GM12864 (cell line): ENCODE results near the gene TEX22.

ENCODE experiments used
- DNase-seq: peaks from one replicate; pipeline ENCODE4 v3.0.0-alpha.2; 2011; ENCODE audit warnings: low read depth
- H3K4me3 ChIP-seq: 2 replicates; pipeline ENCODE4 v1.5.1; 2011; ENCODE audit warnings: mild to moderate bottlenecking, low read depth, low read length, control low read depth
- TF ChIP-seq, protein P1 (sequence below): IDR thresholded peaks from 2 replicates; pipeline ENCODE4 v1.5.1; 2011; ENCODE audit warnings: low read depth, mild to moderate bottlenecking, moderate library complexity, low read length, control low read depth, inconsistent platforms; ENCODE audit errors: missing control alignments

TEX22 gene

DNA sequence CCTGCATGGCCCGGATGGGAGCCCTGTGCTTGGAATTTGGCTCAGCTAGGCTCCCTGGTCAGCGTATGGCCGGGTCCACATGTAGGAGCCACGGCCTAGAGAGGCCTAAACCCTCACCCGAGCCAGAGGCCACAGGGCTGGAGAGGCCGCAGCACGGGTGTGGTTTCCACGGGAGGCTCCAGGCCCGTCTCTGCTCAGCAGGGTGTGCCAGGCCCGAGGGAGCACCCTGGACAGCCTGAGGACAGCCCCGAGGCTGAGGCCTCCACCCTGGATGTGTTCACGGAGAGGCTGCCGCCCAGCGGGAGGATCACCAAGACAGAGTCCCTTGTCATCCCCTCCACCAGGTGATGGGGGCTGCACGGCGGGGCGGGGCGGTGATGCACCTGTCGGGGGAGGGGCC, 17.6 kb upstream of the TEX22 start:
- DNase-seq, result no peak
- TF ChIP-seq, protein P1, sequence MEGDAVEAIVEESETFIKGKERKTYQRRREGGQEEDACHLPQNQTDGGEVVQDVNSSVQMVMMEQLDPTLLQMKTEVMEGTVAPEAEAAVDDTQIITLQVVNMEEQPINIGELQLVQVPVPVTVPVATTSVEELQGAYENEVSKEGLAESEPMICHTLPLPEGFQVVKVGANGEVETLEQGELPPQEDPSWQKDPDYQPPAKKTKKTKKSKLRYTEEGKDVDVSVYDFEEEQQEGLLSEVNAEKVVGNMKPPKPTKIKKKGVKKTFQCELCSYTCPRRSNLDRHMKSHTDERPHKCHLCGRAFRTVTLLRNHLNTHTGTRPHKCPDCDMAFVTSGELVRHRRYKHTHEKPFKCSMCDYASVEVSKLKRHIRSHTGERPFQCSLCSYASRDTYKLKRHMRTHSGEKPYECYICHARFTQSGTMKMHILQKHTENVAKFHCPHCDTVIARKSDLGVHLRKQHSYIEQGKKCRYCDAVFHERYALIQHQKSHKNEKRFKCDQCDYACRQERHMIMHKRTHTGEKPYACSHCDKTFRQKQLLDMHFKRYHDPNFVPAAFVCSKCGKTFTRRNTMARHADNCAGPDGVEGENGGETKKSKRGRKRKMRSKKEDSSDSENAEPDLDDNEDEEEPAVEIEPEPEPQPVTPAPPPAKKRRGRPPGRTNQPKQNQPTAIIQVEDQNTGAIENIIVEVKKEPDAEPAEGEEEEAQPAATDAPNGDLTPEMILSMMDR, result no peak
- no peak overlapping the region for H3K4me3 ChIP-seq

DNA sequence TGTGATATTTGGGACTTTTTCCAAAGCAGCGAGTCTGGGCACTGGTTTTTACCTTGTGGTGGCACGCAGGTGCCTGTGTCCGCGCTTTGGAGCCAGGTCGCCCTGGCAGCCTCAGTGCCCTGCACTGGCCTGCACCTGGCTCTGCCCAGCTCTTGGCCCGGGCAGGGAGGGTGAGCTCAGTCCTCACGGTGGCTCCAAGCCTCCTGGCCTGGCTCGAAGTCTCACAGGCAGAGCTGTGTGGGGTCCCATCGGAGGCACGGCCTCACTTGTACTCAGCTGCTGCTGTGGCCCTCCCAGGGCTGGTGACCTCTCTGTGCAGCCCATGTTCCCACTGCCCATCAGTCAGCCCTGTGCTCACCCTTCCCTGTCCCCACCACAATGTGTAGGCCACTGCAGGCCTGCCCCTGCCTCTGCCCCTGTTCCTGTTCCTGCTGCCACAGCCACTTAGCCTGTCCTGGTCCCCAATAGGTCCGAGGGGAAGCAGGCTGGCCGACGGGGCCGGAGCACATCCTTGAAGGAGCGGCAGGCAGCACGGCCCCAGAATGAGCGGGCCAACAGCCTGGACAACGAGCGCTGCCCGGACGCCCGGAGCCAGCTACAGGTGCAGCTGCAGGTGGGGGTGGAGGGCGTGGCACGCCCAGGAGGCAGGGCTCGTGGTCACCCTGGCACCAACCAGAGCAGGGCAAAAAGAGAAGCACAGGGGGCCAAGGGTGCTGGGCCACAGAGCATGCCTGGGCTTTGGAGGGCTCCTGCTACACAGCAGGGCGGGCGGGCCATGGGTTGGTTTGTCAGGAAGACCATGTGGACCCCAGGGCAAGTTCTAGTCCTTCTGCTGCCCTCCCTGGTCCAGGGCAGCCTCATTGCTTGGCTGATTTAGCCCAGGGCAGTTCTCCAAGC, 16.6 kb upstream of the TEX22 start:
- TF ChIP-seq, protein P1, result no peak
- DNase-seq, result no peak
- H3K4me3 ChIP-seq, result no peak overlapping the region

DNA sequence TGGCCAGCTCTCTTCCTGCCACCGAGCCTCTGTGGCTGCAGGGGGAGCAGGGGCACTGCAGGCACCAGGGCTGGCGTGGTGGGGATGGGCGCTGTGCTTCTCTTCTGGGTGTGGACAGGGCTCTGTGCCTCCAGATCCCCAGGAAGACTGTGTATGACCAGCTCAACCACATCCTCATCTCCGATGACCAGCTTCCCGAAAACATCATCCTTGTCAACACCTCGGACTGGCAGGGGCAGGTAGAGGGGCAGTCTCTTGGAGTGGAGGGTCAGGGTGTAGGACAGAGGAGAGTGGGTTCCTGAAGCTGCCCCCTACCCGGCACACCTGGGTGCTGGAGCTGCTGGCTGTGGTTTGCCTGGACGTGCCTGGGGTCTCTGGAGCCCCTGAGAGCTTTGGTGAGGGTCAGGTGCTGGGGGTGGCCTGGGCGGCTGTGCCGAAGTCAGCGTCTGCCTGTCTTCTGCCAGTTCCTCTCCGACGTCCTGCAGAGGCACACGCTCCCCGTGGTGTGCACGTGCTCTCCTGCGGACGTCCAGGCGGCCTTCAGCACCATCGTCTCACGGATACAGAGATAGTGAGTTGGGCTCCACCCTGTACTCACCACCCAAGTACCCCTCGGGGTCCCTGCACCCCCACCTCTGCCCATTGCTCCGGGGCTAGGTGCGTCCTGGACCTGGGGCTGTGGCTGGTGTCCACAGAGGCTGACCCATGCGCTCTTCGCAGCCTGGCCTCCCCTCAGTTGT, 15.8 kb upstream of the TEX22 start:
- no peak overlapping the region for H3K4me3 ChIP-seq
- DNase-seq, result no peak
- TF ChIP-seq, protein P1, result no peak

DNA sequence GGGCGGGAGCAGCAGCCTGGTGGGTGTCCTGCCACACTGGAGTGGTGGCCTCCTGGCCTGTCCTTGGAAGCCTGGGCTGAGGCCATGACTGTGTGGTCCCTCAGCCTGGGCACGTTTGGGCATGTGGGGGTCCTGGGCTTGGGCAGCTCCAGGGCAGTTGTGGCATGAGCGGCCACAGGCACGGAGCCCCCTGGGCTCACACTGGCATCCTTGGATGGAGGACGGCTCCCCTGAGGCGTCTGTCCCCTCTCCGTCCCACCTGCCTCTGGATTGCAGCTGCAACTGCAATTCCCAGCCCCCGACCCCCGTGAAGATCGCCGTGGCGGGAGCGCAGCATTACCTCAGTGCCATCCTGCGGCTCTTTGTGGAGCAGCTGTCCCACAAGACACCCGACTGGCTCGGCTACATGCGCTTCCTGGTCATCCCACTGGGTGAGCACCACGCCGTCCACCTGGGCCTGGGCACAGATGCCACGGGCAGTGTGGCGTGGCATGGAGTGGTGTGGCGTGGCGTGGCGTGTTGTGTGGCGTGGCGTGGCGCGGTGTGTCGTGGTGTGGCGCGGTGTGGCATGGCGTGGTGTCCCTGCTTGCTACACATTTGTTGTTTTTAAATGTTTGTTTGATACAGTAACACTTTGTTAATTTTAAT, 15.1 kb upstream of the TEX22 start:
- no peak for DNase-seq
- H3K4me3 ChIP-seq, result no peak overlapping the region
- TF ChIP-seq, protein P1, result no peak

DNA sequence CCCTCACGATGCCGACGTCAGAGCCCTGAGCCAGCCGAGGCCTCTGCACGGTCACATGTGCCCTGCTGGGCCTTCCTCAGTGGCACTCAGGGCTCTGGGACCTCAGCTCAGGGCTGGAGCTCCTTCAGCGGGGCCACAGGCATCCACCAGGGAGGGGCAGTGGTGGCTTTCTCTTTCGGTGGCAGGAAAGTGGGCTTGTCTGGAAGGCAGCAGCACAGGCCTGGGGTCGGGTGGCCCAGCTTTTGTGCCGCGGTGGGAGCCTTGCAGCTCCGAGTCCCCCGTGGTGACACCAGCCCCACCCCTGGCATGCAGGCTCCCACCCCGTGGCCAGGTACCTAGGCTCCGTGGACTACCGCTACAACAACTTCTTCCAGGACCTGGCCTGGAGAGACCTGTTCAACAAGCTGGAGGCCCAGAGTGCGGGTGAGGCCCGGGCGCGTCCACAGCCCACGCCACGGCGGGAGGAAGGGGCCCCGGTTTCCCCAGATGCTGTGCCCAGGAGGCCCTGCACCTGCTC, 14.2 kb upstream of the TEX22 start:
- TF ChIP-seq, protein P1, result no peak
- DNase-seq, result no peak
- H3K4me3 ChIP-seq, result no peak overlapping the region

DNA sequence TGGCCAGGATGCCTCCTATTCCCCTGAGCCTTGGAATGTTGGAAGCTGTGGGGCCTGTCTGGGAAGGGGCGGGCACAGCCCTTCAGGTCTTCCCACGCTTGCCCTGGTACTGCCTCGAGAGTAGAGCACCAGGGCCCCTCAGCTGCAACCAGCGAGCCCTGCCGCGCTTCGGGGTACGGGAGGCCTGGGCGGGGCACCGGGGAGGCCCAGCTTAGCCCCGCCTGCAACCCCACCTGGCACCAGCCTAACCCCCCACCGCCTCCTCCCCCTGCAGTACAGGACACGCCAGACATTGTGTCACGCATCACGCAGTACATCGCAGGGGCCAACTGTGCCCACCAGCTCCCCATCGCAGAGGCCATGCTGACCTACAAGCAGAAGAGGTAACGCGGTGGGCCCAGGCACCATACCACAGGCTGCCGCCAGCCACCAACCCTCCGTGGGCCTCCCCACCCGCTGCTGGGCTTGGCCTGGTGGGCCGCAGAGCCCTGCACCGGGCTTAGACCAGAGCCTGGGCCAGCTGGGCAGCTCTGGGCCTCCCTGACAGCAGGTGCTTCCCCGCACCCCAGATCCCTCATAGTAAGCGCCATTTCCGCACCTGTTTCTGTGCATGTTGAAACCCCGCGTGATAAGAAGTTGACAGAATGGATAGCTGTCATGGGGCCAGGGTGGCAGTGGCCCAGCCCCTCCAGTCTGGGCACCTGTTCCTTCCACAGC, 13.6 kb upstream of the TEX22 start:
- no peak overlapping the region for H3K4me3 ChIP-seq
- no peak for DNase-seq
- TF ChIP-seq, protein P1, result no peak
